ENCODE data around the gene PRLHR. TPM values are rescaled to one million over a fixed set of nuclear protein-coding genes. Genes with fewer than 3 reads are reported as not detected.

The PRLHR gene
- total RNA-seq, 2 experiments from 2014 or later = not detected

GRCh38 chr10:118585234-118585633 is 10.2 kb downstream of the PRLHR start:
- H3K9me3 Mint-ChIP-seq = no peaks in the 10 kb centered on the region
- no peaks in the 10 kb centered on the region for H3K27me3 Mint-ChIP-seq (ENCODE audit: low read depth)
- H3K4me1 Mint-ChIP-seq (ENCODE audit: low read depth) = no peaks in the 10 kb centered on the region
- CTCF ChIA-PET = no interaction called here
- DNase-seq = no peak
- no peak overlapping the region for H3K27ac Mint-ChIP-seq
- H3K36me3 Mint-ChIP-seq (ENCODE audit: low read depth) = no peaks in the 10 kb centered on the region
- no peak overlapping the region for H3K4me3 Mint-ChIP-seq
- intact Hi-C loops (cut with micrococcal nuclease) = no loop called here

GRCh38 chr10:118584181-118584954 is 11.1 kb downstream of the PRLHR start:
- Mint-ChIP-seq H3K27me3 (ENCODE audit: low read depth) (no peaks in the 10 kb centered on the region), H3K4me1 (ENCODE audit: low read depth) (no peaks in the 10 kb centered on the region), H3K36me3 (ENCODE audit: low read depth) (no peaks in the 10 kb centered on the region), H3K9me3 (no peaks in the 10 kb centered on the region), H3K27ac (no peak overlapping the region), H3K4me3 (no peak overlapping the region)
- no peak for DNase-seq
- CTCF ChIA-PET = no interaction called here
- intact Hi-C loops (cut with micrococcal nuclease) = no loop called here

- no peaks in the 10 kb centered on the region for H3K9me3 Mint-ChIP-seq
- no peaks in the 10 kb centered on the region for H3K4me1 Mint-ChIP-seq (ENCODE audit: low read depth)
- DNase-seq = no peak
- CTCF ChIA-PET = no interaction called here
- no peaks in the 10 kb centered on the region for H3K36me3 Mint-ChIP-seq (ENCODE audit: low read depth)
- intact Hi-C loops (cut with micrococcal nuclease) = no loop called here
- no peak overlapping the region for H3K4me3 Mint-ChIP-seq
- no peaks in the 10 kb centered on the region for H3K27me3 Mint-ChIP-seq (ENCODE audit: low read depth)
- H3K27ac Mint-ChIP-seq = no peak overlapping the region
Observed at GRCh38 chr10:118583611-118584010, 11.8 kb downstream of the PRLHR start.

- Mint-ChIP-seq H3K27me3 (ENCODE audit: low read depth) (no peaks in the 10 kb centered on the region), H3K36me3 (ENCODE audit: low read depth) (no peaks in the 10 kb centered on the region), H3K4me3 (no peak overlapping the region), H3K9me3 (no peaks in the 10 kb centered on the region), H3K27ac (no peak overlapping the region), H3K4me1 (ENCODE audit: low read depth) (no peaks in the 10 kb centered on the region)
- no peak for DNase-seq
- intact Hi-C loops (cut with micrococcal nuclease) = no loop called here
- CTCF ChIA-PET = no interaction called here
Observed at GRCh38 chr10:118582511-118582910, 12.9 kb downstream of the PRLHR start.

GRCh38 chr10:118581340-118581739 is 14.1 kb downstream of the PRLHR start:
- intact Hi-C loops (cut with micrococcal nuclease) = no loop called here
- CTCF ChIA-PET = interaction anchor here (1.2 kb wide), 1 partner anchor 13 kb away, joined by 7 read pairs; no protein-coding TSS in a partner anchor
- H3K9me3 Mint-ChIP-seq = no peaks in the 10 kb centered on the region
- no peaks in the 10 kb centered on the region for H3K4me1 Mint-ChIP-seq (ENCODE audit: low read depth)
- H3K27ac Mint-ChIP-seq = no peak overlapping the region
- no peaks in the 10 kb centered on the region for H3K27me3 Mint-ChIP-seq (ENCODE audit: low read depth)
- no peak overlapping the region for H3K4me3 Mint-ChIP-seq
- no peaks in the 10 kb centered on the region for H3K36me3 Mint-ChIP-seq (ENCODE audit: low read depth)
- no peak for DNase-seq

- Mint-ChIP-seq H3K36me3 (ENCODE audit: low read depth) (no peaks in the 10 kb centered on the region), H3K4me1 (ENCODE audit: low read depth) (no peaks in the 10 kb centered on the region), H3K9me3 (no peaks in the 10 kb centered on the region), H3K27ac (no peak overlapping the region), H3K4me3 (no peak overlapping the region), H3K27me3 (ENCODE audit: low read depth) (no peaks in the 10 kb centered on the region)
- intact Hi-C loops (cut with micrococcal nuclease) = no loop called here
- no peak for DNase-seq
- CTCF ChIA-PET = interaction anchor here (1.2 kb wide), 1 partner anchor 12 kb away, joined by 7 read pairs; no protein-coding TSS in a partner anchor
Observed at GRCh38 chr10:118580702-118581101, 14.7 kb downstream of the PRLHR start.

- Mint-ChIP-seq H3K4me1 (ENCODE audit: low read depth) (peaks cover 5% of the 10 kb centered on the region), H3K9me3 (no peaks in the 10 kb centered on the region), H3K36me3 (ENCODE audit: low read depth) (no peaks in the 10 kb centered on the region), H3K4me3 (no peak overlapping the region), H3K27ac (no peak overlapping the region), H3K27me3 (ENCODE audit: low read depth) (no peaks in the 10 kb centered on the region)
- CTCF ChIA-PET = interaction anchor here (0.5 to 0.6 kb wide), 2 partner anchors 99 to 146 kb away, joined by 3 read pairs; no protein-coding TSS in a partner anchor
- DNase-seq = no peak
- intact Hi-C loops (cut with micrococcal nuclease) = no loop called here
Observed at GRCh38 chr10:118573512-118573911, 21.9 kb downstream of the PRLHR start.

GRCh38 chr10:118572256-118573041 is 23.0 kb downstream of the PRLHR start:
- H3K9me3 Mint-ChIP-seq = no peaks in the 10 kb centered on the region
- H3K4me3 Mint-ChIP-seq = no peak overlapping the region
- peaks cover 7% of the 10 kb centered on the region for H3K4me1 Mint-ChIP-seq (ENCODE audit: low read depth)
- no peak for DNase-seq
- no peaks in the 10 kb centered on the region for H3K36me3 Mint-ChIP-seq (ENCODE audit: low read depth)
- no peak overlapping the region for H3K27ac Mint-ChIP-seq
- no peaks in the 10 kb centered on the region for H3K27me3 Mint-ChIP-seq (ENCODE audit: low read depth)
- intact Hi-C loops (cut with micrococcal nuclease) = no loop called here
- CTCF ChIA-PET = no interaction called here

- intact Hi-C loops (cut with micrococcal nuclease) = no loop called here
- CTCF ChIA-PET = no interaction called here
Observed at GRCh38 chr10:118571123-118571522, 24.3 kb downstream of the PRLHR start.

GRCh38 chr10:118570591-118570990 is 24.9 kb downstream of the PRLHR start:
- no peaks in the 10 kb centered on the region for H3K36me3 Mint-ChIP-seq (ENCODE audit: low read depth)
- no peak overlapping the region for H3K4me3 Mint-ChIP-seq
- DNase-seq = no peak
- peaks cover 7% of the 10 kb centered on the region for H3K4me1 Mint-ChIP-seq (ENCODE audit: low read depth)
- CTCF ChIA-PET = interaction anchor here (1.1 to 5.4 kb wide), 4 partner anchors 141 to 273 kb away, joined by 3 to 66 read pairs (median 18); no protein-coding TSS in a partner anchor
- intact Hi-C loops (cut with micrococcal nuclease) = no loop called here
- H3K9me3 Mint-ChIP-seq = no peaks in the 10 kb centered on the region
- no peaks in the 10 kb centered on the region for H3K27me3 Mint-ChIP-seq (ENCODE audit: low read depth)
- H3K27ac Mint-ChIP-seq = no peak overlapping the region

More at GRCh38 chr10:118571123-118571522, 24.3 kb downstream of the PRLHR start:
- Mint-ChIP-seq H3K27me3 (ENCODE audit: low read depth) (no peaks in the 10 kb centered on the region), H3K9me3 (no peaks in the 10 kb centered on the region), H3K36me3 (ENCODE audit: low read depth) (no peaks in the 10 kb centered on the region), H3K4me3 (no peak overlapping the region), H3K4me1 (ENCODE audit: low read depth) (peaks cover 7% of the 10 kb centered on the region), H3K27ac (no peak overlapping the region)
- no peak for DNase-seq

- intact Hi-C loops (cut with micrococcal nuclease) = loop anchor here (2.0 to 5.0 kb wide), 2 partner anchors 462 to 629 kb away; no protein-coding TSS in a partner anchor
- Mint-ChIP-seq H3K27me3 (ENCODE audit: low read depth) (no peaks in the 10 kb centered on the region), H3K36me3 (ENCODE audit: low read depth) (no peaks in the 10 kb centered on the region), H3K4me1 (ENCODE audit: low read depth) (peaks cover 7% of the 10 kb centered on the region), H3K27ac (no peak overlapping the region), H3K9me3 (no peaks in the 10 kb centered on the region), H3K4me3 (no peak overlapping the region)
- CTCF ChIA-PET = interaction anchor here (0.6 to 5.4 kb wide), 12 partner anchors 9 to 280 kb away, joined by 3 to 66 read pairs (median 3); no protein-coding TSS in a partner anchor
- no peak for DNase-seq
Observed at GRCh38 chr10:118569882-118570252, 25.6 kb downstream of the PRLHR start.

- Mint-ChIP-seq H3K4me1 (ENCODE audit: low read depth) (peaks cover 7% of the 10 kb centered on the region), H3K27me3 (ENCODE audit: low read depth) (no peaks in the 10 kb centered on the region), H3K9me3 (no peaks in the 10 kb centered on the region), H3K27ac (no peak overlapping the region), H3K36me3 (ENCODE audit: low read depth) (no peaks in the 10 kb centered on the region), H3K4me3 (no peak overlapping the region)
- intact Hi-C loops (cut with micrococcal nuclease) = loop anchor here (2.0 to 5.0 kb wide), 2 partner anchors 463 to 629 kb away; no protein-coding TSS in a partner anchor
- CTCF ChIA-PET = interaction anchor here (0.6 to 5.4 kb wide), 28 partner anchors 9 to 462 kb away, joined by 3 to 66 read pairs (median 3); no protein-coding TSS in a partner anchor
- DNase-seq = no peak
Observed at GRCh38 chr10:118569241-118569881, 26.1 kb downstream of the PRLHR start.
